Gastrocnemius medialis (tissue), 4 donors: ENCODE measurements around the gene PIK3C2G. TPM values are rescaled to one million over a fixed set of nuclear protein-coding genes. Genes with fewer than 3 reads are reported as not detected.

ENCODE experiments used
- ATAC-seq, 2 donors: fragments of 150-250 bp; one replicate each; pipeline ENCODE4 v1.9.1; 2016
- DNase-seq, 2 donors: peaks; one replicate each; pipeline ENCODE4 v3.0.0-alpha.2; 2019
- H3K27ac ChIP-seq, 4 donors: fragments of 200-600 bp; sonication (generic); 1 replicate in 1 of 4; 2 replicates in 3 of 4; pipeline ENCODE4 v1.5.1; 2016 to 2018; ENCODE audit warnings: mild to moderate bottlenecking in 2 of 4, moderate library complexity in 1 of 4
- H3K27me3 ChIP-seq, 3 donors: fragments of 200-600 bp; sonication (generic) in 2 of 3; 1 replicate in 1 of 3; 2 replicates in 2 of 3; pipeline versions ENCODE4 v1.5.1 to v1.6.0; 2016 to 2019; ENCODE audit warnings: mild to moderate bottlenecking in 1 of 3, moderate library complexity in 1 of 3
- H3K36me3 ChIP-seq, 2 donors: fragments of 200-600 bp; sonication (generic) in 1 of 2; one replicate each; pipeline ENCODE4 v1.5.1; 2017 to 2018
- H3K4me1 ChIP-seq, 2 donors: fragments of 200-600 bp; sonication (generic) in 1 of 2; one replicate each; pipeline ENCODE4 v1.5.1; 2016 to 2017; ENCODE audit warnings: mild to moderate bottlenecking in 2 of 2
- H3K4me3 ChIP-seq, 4 donors: fragments of 200-600 bp; sonication (generic) in 3 of 4; 1 replicate in 1 of 4; 2 replicates in 3 of 4; pipeline ENCODE4 v1.5.1; 2016 to 2019; ENCODE audit warnings: mild to moderate bottlenecking in 2 of 4
- H3K9me3 ChIP-seq, 3 donors: fragments of 200-600 bp; sonication (generic) in 2 of 3; 1 replicate in 1 of 3; 2 replicates in 2 of 3; pipeline ENCODE4 v1.5.1; 2016 to 2019
- CTCF ChIP-seq, 5 experiments: fragments of 450-650 bp in 3 of 5; fragments of 200-600 bp in 2 of 5; sonication (generic) in 2 of 5; IDR thresholded peaks in 4 of 5; conservative IDR thresholded peaks in 1 of 5; 1 replicate in 4 of 5; 2 replicates in 1 of 5; pipeline ENCODE4 v1.5.1; 2016 to 2019; ENCODE audit warnings: antibody characterized with exemption in 5 of 5, mild to moderate bottlenecking in 3 of 5, moderate library complexity in 3 of 5
- POLR2A ChIP-seq, 2 donors: fragments of 450-650 bp; IDR thresholded peaks; one replicate each; pipeline ENCODE4 v1.6.1; 2017; ENCODE audit warnings: antibody characterized with exemption in 2 of 2, mild to moderate bottlenecking in 2 of 2, moderate library complexity in 2 of 2
- in situ Hi-C, 4 donors: fragments of 200-750 bp; cut with MboI; loops; one replicate each; pipeline versions ENCODE4 v1.15.0 to v1.8.0; 2017; ENCODE audit warnings: low sequenced_read_pairs in 4 of 4
- intact Hi-C: fragments of 100-400 bp; cut with DNase I; formaldehyde crosslinking; loops from one replicate; pipeline ENCODE4 v1.15.1; 2023; ENCODE audit warnings: low total_unique reads
- total RNA-seq, 4 donors: library from RNA; depleted of rRNA; stranded (reverse); fragments of >200 nt; gene quantifications; one replicate each; pipeline versions ENCODE4 v1.1.0 to v1.2.3, GENCODE V29; 2016

The PIK3C2G gene
- total RNA-seq, 4 donors from 2014 or later: 0.40 TPM; not detected in 3

- Histone ChIP-seq H3K4me3 (no peak overlapping the region), H3K27me3 (no peaks in the 10 kb centered on the region), H3K36me3 (no peaks in the 10 kb centered on the region), H3K27ac (no peak overlapping the region), H3K4me1 (no peaks in the 10 kb centered on the region), H3K9me3 (no peaks in the 10 kb centered on the region)
- ATAC-seq: no peak
- no peak for DNase-seq
- in situ Hi-C loops: loop anchor here in 2 of 4 donors (25.0 kb wide), 1 partner anchor 748 kb away; no protein-coding TSS in a partner anchor
- no peak for TF ChIP-seq POLR2A (IDR thresholded peaks at IDR 0.05)
- no peak for TF ChIP-seq CTCF (IDR thresholded peaks at IDR 0.05 in 4 of 5, conservative IDR thresholded peaks at IDR 0.05 in 1 of 5)
- intact Hi-C loops: no loop called here
These were observed 178.2 kb downstream of the PIK3C2G start for GRCh38 chr12:18439541-18439940.

GRCh38 chr12:18443768-18444437, 182.6 kb downstream of the PIK3C2G start:
- no peaks in the 10 kb centered on the region for H3K9me3 ChIP-seq
- H3K4me1 ChIP-seq: no peaks in the 10 kb centered on the region
- H3K4me3 ChIP-seq: no peak overlapping the region
- H3K27ac ChIP-seq: no peak overlapping the region
- DNase-seq: no peak
- H3K27me3 ChIP-seq: no peaks in the 10 kb centered on the region
- H3K36me3 ChIP-seq: no peaks in the 10 kb centered on the region
- in situ Hi-C loops (loop anchor here in 2 of 4 donors (25.0 kb wide), 1 partner anchor 743 kb away; no protein-coding TSS in a partner anchor), intact Hi-C loops (no loop called here)
- no peak for ATAC-seq
- TF ChIP-seq CTCF (IDR thresholded peaks at IDR 0.05 in 4 of 5, conservative IDR thresholded peaks at IDR 0.05 in 1 of 5) (no peak), POLR2A (IDR thresholded peaks at IDR 0.05) (no peak)

- H3K27ac ChIP-seq: no peak overlapping the region
- in situ Hi-C loops: loop anchor here in 2 of 4 donors (25.0 kb wide), 1 partner anchor 741 kb away; no protein-coding TSS in a partner anchor
- no peak for TF ChIP-seq CTCF (IDR thresholded peaks at IDR 0.05 in 4 of 5, conservative IDR thresholded peaks at IDR 0.05 in 1 of 5)
- no peak for TF ChIP-seq POLR2A (IDR thresholded peaks at IDR 0.05)
- H3K4me3 ChIP-seq: no peak overlapping the region
- intact Hi-C loops: no loop called here
- no peak for ATAC-seq
- no peaks in the 10 kb centered on the region for H3K4me1 ChIP-seq
- no peaks in the 10 kb centered on the region for H3K36me3 ChIP-seq
- DNase-seq: no peak
- no peaks in the 10 kb centered on the region for H3K9me3 ChIP-seq
- no peaks in the 10 kb centered on the region for H3K27me3 ChIP-seq
These were observed 184.8 kb downstream of the PIK3C2G start for GRCh38 chr12:18446061-18446644.

- H3K27ac ChIP-seq: no peak overlapping the region
- no peak for DNase-seq
- TF ChIP-seq CTCF (IDR thresholded peaks at IDR 0.05 in 4 of 5, conservative IDR thresholded peaks at IDR 0.05 in 1 of 5) (no peak), POLR2A (IDR thresholded peaks at IDR 0.05) (no peak)
- in situ Hi-C loops (no loop called here), intact Hi-C loops (no loop called here)
- no peaks in the 10 kb centered on the region for H3K9me3 ChIP-seq
- no peaks in the 10 kb centered on the region for H3K27me3 ChIP-seq
- ATAC-seq: no peak
- H3K4me3 ChIP-seq: no peak overlapping the region
- H3K36me3 ChIP-seq: no peaks in the 10 kb centered on the region
- H3K4me1 ChIP-seq: no peaks in the 10 kb centered on the region
These were observed 193.0 kb downstream of the PIK3C2G start for GRCh38 chr12:18454330-18454729.
